ENCODE data around the gene CD79A. TPM values are rescaled to one million over a fixed set of nuclear protein-coding genes. Genes with fewer than 3 reads are reported as not detected.

The CD79A gene
- total RNA-seq, 4 donors from 2014 or later = 0.40 to 0.99 TPM; not detected in 2

- no peak for ATAC-seq
- Histone ChIP-seq H3K9me3 (no peaks in the 10 kb centered on the region), H3K4me1 (no peaks in the 10 kb centered on the region), H3K27me3 (peaks cover 11% of the 10 kb centered on the region), H3K4me3 (no peak overlapping the region), H3K36me3 (peaks cover 0 to 91% of the 10 kb centered on the region in 2 donors), H3K27ac (no peak overlapping the region)
- WGBS, 2 donors (ENCODE audit: low coverage in 1 of 2) = 65 to 76% methylated on average over 4 to 5 of the region's 30 CpGs
- TF ChIP-seq CTCF (IDR thresholded peaks at IDR 0.05) (no peak), POLR2AphosphoS5 (IDR thresholded peaks at IDR 0.05) (no peak), EP300 (IDR thresholded peaks at IDR 0.05) (no peak), POLR2A (IDR thresholded peaks at IDR 0.05) (no peak)
Observed at GRCh38 chr19:41904118-41904870, 27.2 kb downstream of the CD79A start.

- peaks cover 21% of the 10 kb centered on the region for H3K27me3 ChIP-seq
- H3K27ac ChIP-seq = no peak overlapping the region
- no peak for ATAC-seq
- no peaks in the 10 kb centered on the region for H3K9me3 ChIP-seq
- H3K4me3 ChIP-seq = no peak overlapping the region
- no peaks in the 10 kb centered on the region for H3K4me1 ChIP-seq
- H3K36me3 ChIP-seq = peaks cover 0 to 80% of the 10 kb centered on the region in 2 donors
- TF ChIP-seq POLR2A (IDR thresholded peaks at IDR 0.05) = no peak
- TF ChIP-seq POLR2AphosphoS5 (IDR thresholded peaks at IDR 0.05) = no peak
- 93% methylated on average over 9 to 14 of the region's 24 CpGs for WGBS, 2 donors (ENCODE audit: low coverage in 1 of 2)
Observed at GRCh38 chr19:41905273-41906002, 28.4 kb downstream of the CD79A start.

GRCh38 chr19:41906271-41906670, 29.2 kb downstream of the CD79A start:
- TF ChIP-seq EP300 (IDR thresholded peaks at IDR 0.05) (no peak), CTCF (IDR thresholded peaks at IDR 0.05) (no peak), POLR2A (IDR thresholded peaks at IDR 0.05) (no peak), POLR2AphosphoS5 (IDR thresholded peaks at IDR 0.05) (no peak)
- ATAC-seq = no peak
- no peaks in the 10 kb centered on the region for H3K4me1 ChIP-seq
- 71% methylated on average over 1 of the region's 9 CpGs; no CpG with 5 or more reads in 1 of the 2 donors for WGBS, 2 donors (ENCODE audit: low coverage in 1 of 2)
- H3K36me3 ChIP-seq = peaks cover 0 to 72% of the 10 kb centered on the region in 2 donors
- peaks cover 28% of the 10 kb centered on the region for H3K27me3 ChIP-seq
- no peak overlapping the region for H3K27ac ChIP-seq
- no peaks in the 10 kb centered on the region for H3K9me3 ChIP-seq
- H3K4me3 ChIP-seq = no peak overlapping the region

GRCh38 chr19:41906916-41907680, 30.0 kb downstream of the CD79A start:
- Histone ChIP-seq H3K36me3 (peaks cover 0 to 63% of the 10 kb centered on the region in 2 donors), H3K4me1 (no peaks in the 10 kb centered on the region), H3K27ac (no peak overlapping the region), H3K9me3 (no peaks in the 10 kb centered on the region), H3K4me3 (no peak overlapping the region), H3K27me3 (peaks cover 36% of the 10 kb centered on the region)
- TF ChIP-seq POLR2AphosphoS5 (IDR thresholded peaks at IDR 0.05) (no peak), POLR2A (IDR thresholded peaks at IDR 0.05) (no peak), CTCF (IDR thresholded peaks at IDR 0.05) (no peak), EP300 (IDR thresholded peaks at IDR 0.05) (no peak)
- ATAC-seq = no peak
- WGBS, 2 donors (ENCODE audit: low coverage in 1 of 2) = 76 to 79% methylated on average over 4 to 11 of the region's 21 CpGs

GRCh38 chr19:41907994-41908615, 31.0 kb downstream of the CD79A start:
- Histone ChIP-seq H3K4me3 (no peak overlapping the region), H3K4me1 (peaks cover 0 to 8% (median 3%) of the 10 kb centered on the region in 3 donors), H3K9me3 (no peaks in the 10 kb centered on the region), H3K27ac (no peak overlapping the region), H3K36me3 (peaks cover 0 to 53% of the 10 kb centered on the region in 2 donors), H3K27me3 (peaks cover 46% of the 10 kb centered on the region)
- WGBS, 2 donors (ENCODE audit: low coverage in 1 of 2) = no CpG with 5 or more reads among the region's 25 CpGs
- no peak for TF ChIP-seq EP300 (IDR thresholded peaks at IDR 0.05)
- no peak for TF ChIP-seq POLR2AphosphoS5 (IDR thresholded peaks at IDR 0.05)
- no peak for TF ChIP-seq POLR2A (IDR thresholded peaks at IDR 0.05)
- TF ChIP-seq CTCF (IDR thresholded peaks at IDR 0.05) = no peak
- no peak for ATAC-seq
